ENCODE data around the gene CASK. TPM values are rescaled to one million over a fixed set of nuclear protein-coding genes. Genes with fewer than 3 reads are reported as not detected.
"Not testable (repeated sequence)": the region's sequence is repeated elsewhere in the genome, so short reads cannot be mapped to it uniquely, and the experiment has no call there.

CASK gene
- total RNA-seq, 2 experiments from 2014 or later, result 27.9 to 28.4 TPM

DNA sequence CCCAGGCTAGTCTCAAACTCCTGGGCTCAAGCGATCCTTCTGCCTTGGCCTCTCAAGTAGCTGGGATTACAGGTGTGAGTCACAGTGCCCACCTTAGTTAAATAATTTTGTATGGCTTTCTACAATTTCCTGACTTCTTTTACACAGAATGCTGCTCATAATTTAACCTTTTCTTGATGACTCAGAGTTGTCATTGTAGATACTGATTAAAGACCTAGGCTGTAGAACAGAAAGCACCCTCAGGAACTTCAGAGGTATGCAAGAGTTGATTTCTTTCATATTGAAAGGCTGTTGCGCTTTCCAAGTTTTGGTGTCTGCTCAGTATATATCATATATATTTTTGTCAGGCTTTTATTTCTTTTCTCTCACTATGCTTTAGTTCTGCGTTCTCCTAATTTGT, 255.7 kb downstream of the CASK start:
- ChIA-PET CTCF (no interaction called here), POLR2A (no interaction called here)

- ChIA-PET CTCF (no interaction called here), POLR2A (no interaction called here)
These were observed 257.1 kb downstream of the CASK start for GRCh38 chrX:41666251-41666650.

DNA sequence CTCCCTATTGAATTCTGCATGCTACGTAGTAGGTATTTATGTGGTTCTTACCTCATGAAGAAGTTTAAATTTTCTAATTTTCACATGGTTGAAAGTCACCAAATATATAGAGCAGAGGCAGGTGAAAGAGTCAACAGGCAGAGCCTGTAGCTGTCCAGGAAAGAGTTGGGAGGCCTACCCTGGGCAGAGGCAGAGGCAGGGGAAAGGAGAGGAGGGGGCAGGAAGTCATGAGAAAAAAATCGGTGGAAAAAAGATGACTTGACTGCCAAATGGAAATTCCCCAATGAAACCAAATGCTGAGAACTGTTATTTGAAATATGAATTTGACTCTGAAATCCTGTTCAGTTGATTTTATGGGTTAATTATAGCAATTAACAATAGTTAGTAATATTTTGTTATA, 257.7 kb downstream of the CASK start:
- CTCF ChIA-PET, result no interaction called here
- POLR2A ChIA-PET, result interaction anchor here (0.9 kb wide), 1 partner anchor 23 kb away, joined by 3 read pairs; the partner anchor contains the start of gene GPR34

- POLR2A ChIA-PET, result interaction anchor here (0.9 kb wide), 1 partner anchor 24 kb away, joined by 3 read pairs; the partner anchor contains the start of gene GPR34
- CTCF ChIA-PET, result no interaction called here
These were observed 258.4 kb downstream of the CASK start for GRCh38 chrX:41664908-41665307.

- ChIA-PET POLR2A (no interaction called here), CTCF (no interaction called here)
These were observed 258.9 kb downstream of the CASK start for GRCh38 chrX:41664375-41664901.

DNA sequence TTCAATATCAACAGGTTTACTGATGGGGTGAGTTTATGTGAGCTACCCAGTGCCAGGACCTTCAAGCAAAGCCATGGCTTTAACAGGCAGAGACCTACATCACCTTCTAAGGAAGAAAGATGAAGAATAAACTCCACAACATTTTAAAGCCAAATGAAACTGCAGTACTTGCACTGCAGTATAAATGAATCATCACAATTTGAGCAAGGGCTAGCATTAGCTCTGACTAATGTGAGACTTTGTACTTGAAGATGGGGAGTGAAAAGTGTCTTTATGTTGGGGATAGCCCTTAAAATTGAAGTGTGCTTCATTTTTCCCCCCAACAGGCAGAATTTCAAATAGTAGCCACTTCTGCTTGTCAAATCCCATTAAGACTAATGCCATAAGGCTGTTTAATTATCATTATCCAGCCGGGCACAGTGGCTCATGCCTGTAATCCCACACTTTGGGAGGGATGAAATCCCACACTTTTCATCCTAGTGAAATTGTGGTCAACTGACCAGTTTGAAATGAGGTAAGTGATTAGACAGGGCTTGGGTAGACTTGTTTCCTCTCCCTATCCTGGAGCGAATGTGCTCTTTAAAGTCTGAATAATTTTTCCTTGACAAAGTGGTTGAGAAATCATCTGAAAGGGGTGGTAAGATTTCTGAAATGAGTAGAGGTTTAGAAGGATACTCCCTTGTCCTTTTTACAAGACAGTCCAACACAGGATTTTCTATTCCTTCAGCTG, 261.8 kb downstream of the CASK start:
- ChIA-PET POLR2A (no interaction called here), CTCF (no interaction called here)

GRCh38 chrX:41655631-41656030, 267.7 kb downstream of the CASK start:
- ChIA-PET CTCF (no interaction called here), POLR2A (no interaction called here)

- CTCF ChIA-PET, result no interaction called here
- POLR2A ChIA-PET, result no interaction called here
These were observed 268.3 kb downstream of the CASK start for GRCh38 chrX:41655101-41655500.

DNA sequence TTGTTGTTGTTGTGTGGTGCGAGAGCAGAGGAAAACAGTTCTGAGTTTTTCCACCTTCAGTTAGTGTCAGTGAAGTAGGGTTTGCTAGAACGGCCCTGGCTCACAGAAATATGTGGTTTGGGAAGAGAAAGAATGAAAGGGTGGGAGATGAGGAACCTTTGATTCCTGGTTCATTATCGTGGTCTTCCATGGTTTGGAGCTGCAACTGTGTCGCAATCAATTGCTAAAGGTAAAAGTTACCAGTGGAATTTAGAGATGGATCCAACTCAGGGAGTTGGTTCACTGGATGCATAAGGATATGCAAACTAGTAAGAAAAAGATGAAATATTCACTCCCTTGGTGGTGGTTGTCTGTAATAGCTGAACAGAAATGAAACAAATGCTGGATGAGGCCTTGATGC, 270.2 kb downstream of the CASK start:
- POLR2A ChIA-PET, result no interaction called here
- CTCF ChIA-PET, result no interaction called here

DNA sequence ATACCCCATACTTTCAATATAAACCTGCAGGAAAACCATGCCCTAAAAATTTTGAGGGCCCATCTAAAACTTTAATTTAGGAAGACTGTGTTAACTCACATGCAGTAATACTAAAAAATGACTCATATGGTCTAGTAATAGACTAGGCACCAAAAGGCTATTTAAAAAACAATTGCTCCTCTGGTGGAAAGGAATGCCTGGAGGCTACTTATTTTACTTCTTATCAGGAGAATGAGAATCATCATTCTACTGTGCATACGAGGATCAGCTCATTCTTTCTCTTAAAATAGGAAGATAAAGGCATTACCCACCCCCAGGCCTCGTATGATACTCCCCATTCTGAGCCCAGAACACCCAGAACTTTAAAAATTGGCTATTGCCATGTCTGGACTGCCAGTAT, 277.2 kb downstream of the CASK start:
- POLR2A ChIA-PET, CTCF ChIA-PET: not testable (repeated sequence)

GRCh38 chrX:41634284-41634683, 289.1 kb downstream of the CASK start:
- CTCF ChIA-PET, result no interaction called here

GRCh38 chrX:41630091-41630490, 293.3 kb downstream of the CASK start:
- ChIA-PET POLR2A (no interaction called here), CTCF (no interaction called here)

More at GRCh38 chrX:41634284-41634683, 289.1 kb downstream of the CASK start:
- POLR2A ChIA-PET, result no interaction called here

- ChIA-PET CTCF (no interaction called here), POLR2A (no interaction called here)
These were observed 293.8 kb downstream of the CASK start for GRCh38 chrX:41629539-41629938.

GRCh38 chrX:41621222-41621723, 302.1 kb downstream of the CASK start:
- CTCF ChIA-PET, result no interaction called here
- POLR2A ChIA-PET, result no interaction called here

- CTCF ChIA-PET, result no interaction called here
- POLR2A ChIA-PET, result no interaction called here
These were observed 304.1 kb downstream of the CASK start for GRCh38 chrX:41619221-41619620.

GRCh38 chrX:41616935-41617334, 306.4 kb downstream of the CASK start:
- ChIA-PET CTCF (no interaction called here), POLR2A (no interaction called here)

DNA sequence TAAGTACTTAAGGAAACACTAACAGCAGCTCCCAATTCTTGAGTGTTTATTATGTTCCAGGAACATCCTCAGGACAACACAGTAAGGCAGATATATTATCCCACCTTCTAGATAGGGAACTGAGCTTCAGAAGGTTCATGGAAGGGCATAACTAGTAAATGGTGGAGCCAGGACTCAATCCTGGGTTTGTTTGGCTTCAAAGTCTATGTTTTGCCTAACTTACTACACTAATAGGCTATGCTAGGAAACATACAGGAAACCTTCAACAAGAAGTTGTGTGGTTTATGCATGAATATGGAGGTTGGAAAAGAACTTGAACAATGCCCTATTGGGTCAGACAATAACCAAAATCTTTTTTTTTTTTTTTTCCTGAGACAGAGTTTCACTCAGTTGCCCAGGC, 307.1 kb downstream of the CASK start:
- ChIA-PET CTCF (no interaction called here), POLR2A (no interaction called here)

DNA sequence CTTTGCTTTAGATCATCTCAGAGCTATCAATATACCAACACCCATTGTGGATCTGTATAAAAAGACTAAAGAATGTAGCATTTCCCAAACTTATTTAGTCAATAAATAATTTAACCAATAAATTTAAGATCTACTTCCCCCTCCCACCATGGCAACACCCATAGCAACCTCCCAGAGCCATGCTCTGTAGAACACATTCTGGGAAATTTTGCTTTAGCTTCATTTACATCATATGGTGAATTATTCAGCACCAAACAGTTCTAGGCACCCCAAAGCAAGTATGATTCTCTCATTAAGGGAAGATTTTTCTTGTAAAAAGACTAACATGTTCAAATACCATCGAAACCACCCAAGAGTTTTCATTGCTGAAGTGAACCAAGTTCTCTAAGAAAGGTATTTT, 315.1 kb downstream of the CASK start:
- POLR2A ChIA-PET, result no interaction called here
- CTCF ChIA-PET, result no interaction called here

- ChIA-PET POLR2A (no interaction called here), CTCF (no interaction called here)
These were observed 316.0 kb downstream of the CASK start for GRCh38 chrX:41607264-41607832.

DNA sequence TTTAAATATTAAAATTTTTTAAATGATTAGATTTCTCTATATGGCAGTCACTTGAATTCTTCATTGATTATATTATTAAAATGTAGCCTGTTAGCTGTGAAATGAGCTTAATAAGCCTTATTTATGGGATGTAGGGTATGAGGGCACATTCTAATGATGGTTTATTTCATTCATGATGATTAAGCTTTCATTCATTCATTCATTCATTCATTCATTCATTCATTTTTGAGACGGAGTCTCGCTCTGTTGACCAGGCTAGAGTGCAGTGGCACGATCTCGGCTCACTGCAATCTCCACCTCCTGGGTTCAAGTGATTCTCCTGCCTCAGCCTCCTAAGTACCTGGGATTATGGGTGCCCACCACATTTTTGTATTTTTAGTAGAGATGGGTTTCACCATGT, 317.3 kb downstream of the CASK start:
- POLR2A ChIA-PET, CTCF ChIA-PET: not testable (repeated sequence)

DNA sequence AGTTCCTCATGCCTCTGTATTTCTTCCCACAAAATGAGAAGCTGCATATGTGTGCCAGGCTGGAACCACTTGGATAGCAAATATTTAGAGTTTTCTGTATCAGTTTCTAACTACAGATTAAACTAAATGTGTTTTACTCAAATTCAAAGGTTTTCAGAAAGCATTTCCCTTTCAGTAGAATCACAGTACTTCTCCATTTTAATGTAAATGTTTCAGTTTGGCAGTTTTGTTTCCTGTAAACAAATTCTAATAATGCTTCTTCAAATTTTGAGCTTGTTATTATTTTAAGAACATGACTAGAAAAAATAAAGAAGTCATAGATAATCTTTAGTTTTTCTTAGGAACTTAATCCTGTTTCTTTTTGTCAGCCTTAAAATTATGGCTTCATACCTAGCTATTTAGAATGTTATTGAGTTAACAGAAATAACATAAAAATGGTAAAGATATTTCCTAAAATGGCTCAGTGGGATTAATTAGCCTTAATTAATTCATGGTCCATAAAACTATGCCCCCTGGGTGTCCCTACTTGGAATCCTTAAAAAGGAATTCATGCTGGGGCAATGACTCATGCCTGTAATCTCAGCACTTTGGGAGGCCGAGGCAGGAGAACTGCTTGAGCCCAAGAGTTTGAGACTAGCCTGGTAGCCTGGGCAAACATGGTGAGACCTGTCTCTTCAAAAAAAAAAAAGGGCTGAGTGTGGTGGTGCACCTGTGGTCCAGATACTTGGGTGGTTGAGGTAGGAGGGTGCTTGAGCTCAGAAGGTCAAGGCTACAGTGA, 318.4 kb downstream of the CASK start:
- ChIA-PET POLR2A (no interaction called here), CTCF (no interaction called here)
